H1 (cell line): ENCODE results near the gene SEC16A. TPM values are rescaled to one million over a fixed set of nuclear protein-coding genes. Genes with fewer than 3 reads are reported as not detected.

Experiments
- CTCF ChIA-PET: fragments of 300-600 bp; sonication (Branson Sonifier 250); formaldehyde crosslinking; loops from one replicate; lab custom pipeline; 2021; ENCODE audit not compliant: partially characterized antibody; lab: Charles Lee
- POLR2A ChIA-PET: fragments of 300-600 bp; sonication (Branson Sonifier 250); formaldehyde crosslinking; loops from one replicate; lab custom pipeline; 2021; ENCODE audit warnings: inconsistent platforms; ENCODE audit not compliant: partially characterized antibody; lab: Charles Lee
- DNase-seq, 2 experiments: peaks; one replicate each; pipeline versions ENCODE4 v3.0.0 to v3.0.0-alpha.2; 2010 to 2022; ENCODE audit warnings: low spot score in 2 of 2, low read depth in 1 of 2, mixed read lengths in 1 of 2
- FAIRE-seq: peaks from 2 replicates; lab custom pipeline; 2011; peaks lifted over from hg19 to GRCh38; lab: Jason Lieb, UNC
- H2AFZ ChIP-seq: 2 replicates; pipeline ENCODE4 v1.8.1; 2012; ENCODE audit warnings: low read length, inconsistent platforms
- H2AK5ac ChIP-seq: 2 replicates; pipeline ENCODE4 v1.6.1; 2013; ENCODE audit warnings: low read depth, low read length
- H2BK120ac ChIP-seq: replicated peaks from 2 replicates; pipeline ENCODE3; 2013; ENCODE audit warnings: low read depth, low read length, inconsistent platforms
- H2BK12ac ChIP-seq: 2 replicates; pipeline ENCODE4 v1.6.1; 2013; ENCODE audit warnings: low read depth, low read length
- H2BK15ac ChIP-seq: 2 replicates; pipeline ENCODE4 v1.6.1; 2013; ENCODE audit warnings: low read length
- H2BK20ac ChIP-seq: 2 replicates; pipeline ENCODE4 v1.6.1; 2013; ENCODE audit warnings: low read length
- H2BK5ac ChIP-seq: 2 replicates; pipeline ENCODE4 v1.6.1; 2013; ENCODE audit warnings: low read depth, low read length
- H3K14ac ChIP-seq: 2 replicates; pipeline ENCODE4 v1.6.1; 2013; ENCODE audit warnings: inconsistent platforms; ENCODE audit not compliant: insufficient read length
- H3K18ac ChIP-seq: 2 replicates; pipeline ENCODE4 v1.6.1; 2013; ENCODE audit warnings: low read length; ENCODE audit errors: extremely low read depth
- H3K23ac ChIP-seq: 2 replicates; pipeline ENCODE4 v1.6.1; 2013; ENCODE audit warnings: inconsistent platforms; ENCODE audit not compliant: insufficient read length
- H3K23me2 ChIP-seq: 2 replicates; pipeline ENCODE4 v1.6.1; 2013; ENCODE audit warnings: low read depth, low read length
- H3K27ac ChIP-seq: 2 replicates; pipeline ENCODE4 v1.6.1; 2011; ENCODE audit warnings: low read depth, low read length, inconsistent platforms
- H3K27me3 ChIP-seq, 4 experiments: replicated peaks in 1 of 4; 1 replicate in 1 of 4; 2 replicates in 3 of 4; pipeline versions ENCODE4 v1.6.1 to v1.8.1; 2011 to 2013; ENCODE audit warnings: low read length in 3 of 4, mild to moderate bottlenecking in 3 of 4, inconsistent platforms in 2 of 4, mixed read lengths in 2 of 4, moderate library complexity in 1 of 4; ENCODE audit not compliant: control insufficient read depth in 3 of 4, insufficient read depth in 3 of 4; ENCODE audit errors: extremely low read depth in 1 of 4
- H3K36me3 ChIP-seq, 4 experiments: 2 replicates each; pipeline versions ENCODE4 v1.6.1 to v1.8.1; 2011 to 2013; ENCODE audit warnings: mild to moderate bottlenecking in 4 of 4, low read length in 3 of 4, moderate library complexity in 2 of 4, control low read depth in 1 of 4, inconsistent platforms in 1 of 4; ENCODE audit not compliant: insufficient read depth in 4 of 4, control insufficient read depth in 2 of 4
- H3K4ac ChIP-seq: replicated peaks from 2 replicates; pipeline ENCODE3; 2013; ENCODE audit warnings: low read length, low read depth, mixed read lengths, inconsistent platforms; ENCODE audit not compliant: insufficient read length
- H3K4me1 ChIP-seq, 4 experiments: replicated peaks in 1 of 4; 1 replicate in 1 of 4; 2 replicates in 3 of 4; pipeline versions ENCODE4 v1.6.1 to v1.8.1; 2011 to 2013; ENCODE audit warnings: low read length in 3 of 4, inconsistent platforms in 2 of 4, mixed read lengths in 1 of 4; ENCODE audit not compliant: insufficient read depth in 4 of 4, control insufficient read depth in 3 of 4
- H3K4me2 ChIP-seq, 2 experiments: 2 replicates each; pipeline versions ENCODE4 v1.6.1 to v1.8.1; 2011 to 2013; ENCODE audit warnings: low read depth in 2 of 2, low read length in 2 of 2, control low read depth in 1 of 2, inconsistent platforms in 1 of 2, mild to moderate bottlenecking in 1 of 2; ENCODE audit not compliant: insufficient read depth in 1 of 2
- H3K4me3 ChIP-seq, 4 experiments: fragments of 200-600, 300-600 bp in 1 of 4; sonication (generic), shearing (Covaris generic), sonication (Bioruptor Twin) in 1 of 4; 2 replicates each; pipeline versions ENCODE4 v1.5.1 to v1.8.1; 2011 to 2016; ENCODE audit warnings: low read length in 4 of 4, low read depth in 3 of 4, control low read depth in 2 of 4, inconsistent platforms in 2 of 4, mild to moderate bottlenecking in 2 of 4, mixed read lengths in 1 of 4, moderate library complexity in 1 of 4; ENCODE audit not compliant: insufficient read depth in 2 of 4; ENCODE audit errors: extremely low read depth in 1 of 4
- H3K56ac ChIP-seq: replicated peaks from 2 replicates; pipeline ENCODE3; 2013; ENCODE audit warnings: low read depth, mild to moderate bottlenecking, mixed read lengths, low read length, inconsistent platforms; ENCODE audit not compliant: insufficient read length
- H3K79me1 ChIP-seq: 2 replicates; pipeline ENCODE4 v1.6.1; 2013; ENCODE audit warnings: low read depth, low read length, control low read depth
- H3K79me2 ChIP-seq, 2 experiments: 2 replicates each; pipeline versions ENCODE4 v1.6.1 to v1.8.1; 2012 to 2013; ENCODE audit warnings: low read length in 2 of 2, mild to moderate bottlenecking in 2 of 2, inconsistent platforms in 1 of 2; ENCODE audit not compliant: insufficient read depth in 2 of 2, control insufficient read depth in 1 of 2
- H3K9ac ChIP-seq, 4 experiments: replicated peaks in 1 of 4; 1 replicate in 1 of 4; 2 replicates in 3 of 4; pipeline versions ENCODE4 v1.6.1 to v1.8.1; 2011 to 2013; ENCODE audit warnings: low read depth in 3 of 4, low read length in 3 of 4, control low read depth in 2 of 4, mild to moderate bottlenecking in 2 of 4, moderate library complexity in 2 of 4, inconsistent platforms in 1 of 4; ENCODE audit errors: extremely low read depth in 1 of 4
- H3K9me3 ChIP-seq, 2 experiments: 2 replicates each; pipeline versions ENCODE4 v1.6.1 to v1.8.1; 2012 to 2013; ENCODE audit warnings: mild to moderate bottlenecking in 2 of 2, moderate library complexity in 2 of 2, control low read depth in 1 of 2, inconsistent platforms in 1 of 2, low read depth in 1 of 2, low read length in 1 of 2, mixed read lengths in 1 of 2; ENCODE audit not compliant: insufficient read depth in 2 of 2
- H4K20me1 ChIP-seq, 2 experiments: replicated peaks in 1 of 2; 2 replicates each; pipeline versions ENCODE3 to v1.8.1; 2011 to 2013; ENCODE audit warnings: inconsistent platforms in 2 of 2, low read length in 2 of 2, mild to moderate bottlenecking in 1 of 2; ENCODE audit not compliant: insufficient read depth in 2 of 2, control insufficient read depth in 1 of 2
- H4K5ac ChIP-seq: 2 replicates; pipeline ENCODE4 v1.6.1; 2013; ENCODE audit warnings: low read length, low read depth, mixed read lengths, inconsistent platforms; ENCODE audit not compliant: insufficient read length
- H4K8ac ChIP-seq: 2 replicates; pipeline ENCODE4 v1.8.0; 2013; ENCODE audit warnings: mild to moderate bottlenecking, moderate library complexity, low read length, inconsistent platforms; ENCODE audit not compliant: insufficient read depth; ENCODE audit errors: extremely low read depth
- H4K91ac ChIP-seq: replicated peaks from 2 replicates; pipeline ENCODE3; 2013; ENCODE audit warnings: low read length, mixed read lengths, inconsistent platforms; ENCODE audit not compliant: insufficient read length
- CBX8 ChIP-seq: fragments of 300-800, 300-1000 bp; sonication (generic); IDR thresholded peaks from 2 replicates; pipeline ENCODE4 v1.7.1; 2016; ENCODE audit warnings: low read depth, low read length, borderline replicate concordance
- CHD1 ChIP-seq: IDR thresholded peaks from 2 replicates; pipeline ENCODE4 v1.6.1; 2012; ENCODE audit warnings: low read depth, low read length, improper control_type of control experiment
- CHD2 ChIP-seq: IDR thresholded peaks from 2 replicates; pipeline ENCODE4 v1.6.1; 2012; ENCODE audit warnings: low read length, improper control_type of control experiment
- EZH2 ChIP-seq: fragments of 200-600 bp; sonication (generic); IDR thresholded peaks from 2 replicates; pipeline ENCODE4 v1.7.1; 2012; ENCODE audit warnings: low read depth, mild to moderate bottlenecking, moderate library complexity, low read length, inconsistent platforms; ENCODE audit not compliant: severe bottlenecking
- JUN ChIP-seq: IDR thresholded peaks from 2 replicates; pipeline ENCODE4 v1.6.1; 2011; ENCODE audit warnings: low read depth, mild to moderate bottlenecking, improper control_type of control experiment, low read length
- KDM5A ChIP-seq: fragments of 200-600 bp; IDR thresholded peaks from 2 replicates; pipeline ENCODE4 v1.7.1; 2012; ENCODE audit warnings: mild to moderate bottlenecking, low read length, inconsistent platforms, mixed read lengths
- MAFK ChIP-seq: IDR thresholded peaks from 2 replicates; pipeline ENCODE4 v1.6.1; 2012; ENCODE audit warnings: low read depth, mild to moderate bottlenecking, improper control_type of control experiment, low read length
- RFX5 ChIP-seq: IDR thresholded peaks from 2 replicates; pipeline ENCODE4 v1.6.1; 2011; ENCODE audit warnings: low read depth, low read length, improper control_type of control experiment, borderline replicate concordance
- USF2 ChIP-seq: IDR thresholded peaks from 2 replicates; pipeline ENCODE4 v1.6.1; 2011; ENCODE audit warnings: low read length, improper control_type of control experiment
- YY1 ChIP-seq: IDR thresholded peaks from 2 replicates; pipeline ENCODE4 v1.6.1; 2011; ENCODE audit warnings: low read depth, mild to moderate bottlenecking, low read length
- WGBS, 2 experiments: shearing (Covaris generic) in 1 of 2; methylation state at CpG; one replicate each; pipeline versions ENCODE4 v1.1.6 to v1.1.7; 2013 to 2015; ENCODE audit warnings: low lambda C conversion rate in 2 of 2, mixed read lengths in 2 of 2, inconsistent platforms in 1 of 2, low coverage in 1 of 2, missing lambda C conversion rate in 1 of 2; ENCODE audit not compliant: insufficient replicate concordance in 2 of 2, insufficient coverage in 1 of 2, insufficient read length in 1 of 2; ENCODE audit errors: extremely low coverage in 1 of 2, missing lambda C conversion rate in 1 of 2; 5-methylcytosine and 5-hydroxymethylcytosine counted together
- polyA plus RNA-seq, 7 experiments: library from polyadenylated mRNA; depleted of rRNA in 3 of 7; stranded (reverse) in 5 of 7; unstranded in 2 of 7; fragments of >200 nt in 5 of 7; fragments of 200-250 nt in 2 of 7; gene quantifications; 1 replicate in 5 of 7; 2 replicates in 1 of 7; 4 replicates in 1 of 7; pipeline versions ENCODE4 v1.2.1 to v1.2.3, GENCODE V29; 2011 to 2013; ENCODE audit warnings: missing spikeins in 2 of 7, mixed read lengths in 2 of 7
- total RNA-seq: library from RNA; stranded (reverse); fragmentation: NEBNext Ultra II Directional; extraction: Animal tissue kit (Norgen Biotek cat#: 25700); gene quantifications from 2 replicates; pipeline ENCODE4 v1.2.1, GENCODE V29; 2021

The SEC16A gene
- total and polyA plus RNA-seq, 2 of the 8 experiments (the other 6 are each of a cell fraction or from before 2014, with no cell fraction given) = 21.6 to 49.0 TPM

DNA sequence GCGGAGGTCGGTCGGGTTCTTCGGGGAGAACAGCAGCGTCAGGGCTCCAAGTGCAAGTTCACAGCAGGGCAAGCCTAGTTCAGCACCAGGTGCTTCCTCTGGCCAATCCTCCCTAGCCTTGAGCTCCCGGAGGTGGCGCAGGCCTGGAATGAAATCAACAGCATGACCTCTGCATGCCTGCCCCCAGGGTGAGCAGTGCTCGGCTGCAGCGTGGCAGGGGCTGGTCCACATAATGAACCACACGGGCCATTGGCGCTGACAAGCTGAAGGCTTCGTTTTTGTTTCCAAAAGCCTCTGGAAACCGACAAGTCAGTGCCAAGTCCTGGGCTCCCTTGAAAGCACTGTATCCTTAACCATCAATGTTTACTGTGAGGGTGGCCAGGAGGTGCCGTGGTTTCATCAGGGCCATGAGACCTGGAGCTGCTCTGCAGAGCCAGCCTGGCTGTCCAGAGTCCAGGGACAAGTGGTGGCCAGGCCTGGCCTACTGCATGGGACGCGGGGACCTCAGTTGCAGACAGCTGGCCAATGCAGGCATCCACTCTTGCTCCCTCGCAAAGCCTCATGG, 41.1 kb downstream of the SEC16A start:
- TF ChIP-seq CHD2 (no peak), USF2 (no peak), JUN (no peak), KDM5A (no peak), RFX5 (no peak), EZH2 (no peak), MAFK (no peak), CHD1 (no peak), CBX8 (no peak), YY1 (no peak)
- Histone ChIP-seq H3K56ac (no peak overlapping the region), H3K27ac (no peak overlapping the region), H3K4me2 (no peak overlapping the region), H2BK120ac (no peak overlapping the region), H3K23me2 (peaks cover 9% of the 10 kb centered on the region; the same call in 1 of the 2 replicates), H4K8ac (no peak overlapping the region), H3K4me1 (peaks cover 0 to 7% (median 3%) of the 10 kb centered on the region in 4 experiments; a peak in 1 of 7 replicates), H3K23ac (no peak overlapping the region), H2BK20ac (no peak overlapping the region), H2BK12ac (no peak overlapping the region), H3K27me3 (peaks cover 0 to 2% (median 0%) of the 10 kb centered on the region in 4 experiments; a peak in 2 of 7 replicates), H3K9me3 (no peaks in the 10 kb centered on the region), H4K20me1 (peaks cover 13 to 23% of the 10 kb centered on the region in 2 experiments), H2BK5ac (no peak overlapping the region), H3K9ac (no peak overlapping the region), H3K18ac (no peak overlapping the region), H3K4me3 (no peak overlapping the region), H3K4ac (no peak overlapping the region), H4K5ac (no peak overlapping the region), H3K79me1 (peaks cover 4% of the 10 kb centered on the region), H2AFZ (no peak overlapping the region), H2BK15ac (no peak overlapping the region), H2AK5ac (no peak overlapping the region), H3K36me3 (peaks cover 3 to 24% (median 12%) of the 10 kb centered on the region in 4 experiments; a peak in 6 of 8 replicates), H3K14ac (no peak overlapping the region), H3K79me2 (peaks cover 0 to 14% of the 10 kb centered on the region in 2 experiments; a peak in 1 of 4 replicates), H4K91ac (no peak overlapping the region)
- FAIRE-seq (no peak), DNase-seq (no peak)
- CTCF ChIA-PET = interaction anchor here (1.0 to 2.2 kb wide), 7 partner anchors 12 to 203 kb away, joined by 3 to 6 read pairs (median 4); no protein-coding TSS in a partner anchor
- POLR2A ChIA-PET = interaction anchor here (0.7 to 4.4 kb wide), 8 partner anchors 12 to 52 kb away, joined by 3 to 23 read pairs (median 5); partner anchors contain the start of gene SNAPC4
- 93% methylated on average over 17 of the region's 17 CpGs; no CpG with 5 or more reads in 1 of the 2 experiments for WGBS, 2 experiments
